OCI-LY7 (cell line): ENCODE results near the gene NPS. TPM values are rescaled to one million over a fixed set of nuclear protein-coding genes. Genes with fewer than 3 reads are reported as not detected.

ENCODE experiments used
- BruUV-seq: library from RNA; stranded (reverse); fragments of 400-500 nt; replicated peaks from 2 replicates; lab custom pipeline; 2021; lab: Mats Ljungman, UMichigan
- CTCF ChIA-PET: fragments of 300-600 bp; sonication (Branson Sonifier 250); formaldehyde crosslinking; loops from one replicate; lab custom pipeline; 2022; ENCODE audit warnings: antibody characterized with exemption; ENCODE audit not compliant: unreplicated experiment; lab: Charles Lee
- POLR2A ChIA-PET: fragments of 300-600 bp; sonication (Branson Sonifier 250); formaldehyde crosslinking; loops from one replicate; lab custom pipeline; 2022; ENCODE audit warnings: antibody characterized with exemption; lab: Charles Lee
- DNase-seq: peaks from one replicate; pipeline ENCODE4 v3.0.0-alpha.2; 2015; ENCODE audit warnings: low spot score
- H2AFZ ChIP-seq: fragments of 200-600 bp; sonication (generic), shearing (Covaris generic); 2 replicates; pipeline ENCODE4 v1.6.1; 2014; ENCODE audit warnings: mild to moderate bottlenecking, antibody characterized with exemption, low read length, moderate library complexity
- H3K27ac ChIP-seq: fragments of 200-600 bp; sonication (generic); 2 replicates; pipeline ENCODE4 v1.5.1; 2014; ENCODE audit warnings: mixed run types, low read depth, mild to moderate bottlenecking, moderate library complexity, low read length, inconsistent platforms; ENCODE audit not compliant: poor library complexity, severe bottlenecking
- H3K36me3 ChIP-seq: fragments of 200-600 bp; sonication (generic); 2 replicates; pipeline ENCODE4 v1.6.1; 2014; ENCODE audit warnings: mild to moderate bottlenecking, antibody characterized with exemption, low read length, moderate library complexity, mixed read lengths; ENCODE audit not compliant: insufficient read depth
- H3K4me1 ChIP-seq: fragments of 200-600 bp; sonication (generic); 2 replicates; pipeline ENCODE4 v1.5.1; 2014; ENCODE audit warnings: mild to moderate bottlenecking, low read length; ENCODE audit not compliant: insufficient read depth, poor library complexity, severe bottlenecking
- H3K4me2 ChIP-seq: fragments of 200-600 bp; sonication (generic); 2 replicates; pipeline ENCODE4 v1.6.1; 2014; ENCODE audit warnings: mild to moderate bottlenecking, low read length
- H3K4me3 ChIP-seq: fragments of 200-600 bp; sonication (generic); 2 replicates; pipeline ENCODE4 v1.5.1; 2014; ENCODE audit warnings: mild to moderate bottlenecking, low read depth, low read length; ENCODE audit not compliant: poor library complexity, severe bottlenecking
- H3K79me2 ChIP-seq: fragments of 200-600 bp; sonication (generic); 2 replicates; pipeline ENCODE4 v1.6.1; 2016; ENCODE audit warnings: low read depth, mild to moderate bottlenecking, low read length, moderate library complexity, mixed read lengths; ENCODE audit not compliant: insufficient read depth
- H3K9me2 ChIP-seq: fragments of 200-600 bp; sonication (generic); 2 replicates; pipeline ENCODE4 v1.6.1; 2016; ENCODE audit warnings: mild to moderate bottlenecking, low read length, mixed read lengths; ENCODE audit not compliant: insufficient read depth
- H3K9me3 ChIP-seq: fragments of 200-600 bp; sonication (generic); 2 replicates; pipeline ENCODE4 v1.6.1; 2014; ENCODE audit warnings: mild to moderate bottlenecking, mixed run types, low read length, mixed read lengths
- H4K20me1 ChIP-seq: fragments of 200-600 bp; sonication (generic); 2 replicates; pipeline ENCODE4 v1.6.1; 2014; ENCODE audit warnings: mild to moderate bottlenecking, antibody characterized with exemption, low read length, moderate library complexity, mixed read lengths; ENCODE audit not compliant: insufficient read depth
- CTCF ChIP-seq: fragments of 200-600 bp; sonication (generic); conservative IDR thresholded peaks from 2 replicates; pipeline ENCODE4 v1.5.1; 2014; ENCODE audit warnings: mild to moderate bottlenecking, antibody characterized with exemption, low read length, moderate library complexity, mixed read lengths
- intact Hi-C: fragments of 100-400 bp; cut with micrococcal nuclease; formaldehyde crosslinking; loops from one replicate; pipeline ENCODE4 v1.10.0; 2022; ENCODE audit not compliant: unreplicated experiment
- total RNA-seq, 2 experiments: library from RNA; depleted of rRNA in 1 of 2; stranded (reverse); fragments of >200 nt in 1 of 2; shearing (Covaris generic) in 1 of 2; gene quantifications; 2 replicates each; pipeline ENCODE4 v1.2.3, GENCODE V29; 2014 to 2022

The NPS gene
- total RNA-seq, 2 experiments from 2014 or later = not detected

GRCh38 chr10:127600479-127600878, 51.4 kb downstream of the NPS start:
- H3K9me3 ChIP-seq = no peaks in the 10 kb centered on the region
- H3K4me1 ChIP-seq = no peaks in the 10 kb centered on the region
- no peaks in the 10 kb centered on the region for H3K36me3 ChIP-seq
- ChIA-PET POLR2A (no interaction called here), CTCF (no interaction called here)
- H2AFZ ChIP-seq = no peak overlapping the region
- no peak overlapping the region for H3K4me3 ChIP-seq
- no TSS peak for BruUV-seq
- intact Hi-C loops = no loop called here
- no peak for DNase-seq
- H3K27ac ChIP-seq = no peak overlapping the region
- H4K20me1 ChIP-seq = no peaks in the 10 kb centered on the region
- no peak for TF ChIP-seq CTCF
- no peak overlapping the region for H3K4me2 ChIP-seq
- no peaks in the 10 kb centered on the region for H3K79me2 ChIP-seq
- no peaks in the 10 kb centered on the region for H3K9me2 ChIP-seq

Other genes with a start within 250 kb of the NPS start
- not detected in 2 replicates for gene FOXI2, start 187.9 kb downstream of the NPS start, total RNA-seq (2014; rRNA removed; shearing (Covaris generic))
- not detected in 2 replicates for gene FOXI2, start 187.9 kb downstream of the NPS start, total RNA-seq (2022)